ENCODE measurements around the gene NREP.

Gene NREP

DNA sequence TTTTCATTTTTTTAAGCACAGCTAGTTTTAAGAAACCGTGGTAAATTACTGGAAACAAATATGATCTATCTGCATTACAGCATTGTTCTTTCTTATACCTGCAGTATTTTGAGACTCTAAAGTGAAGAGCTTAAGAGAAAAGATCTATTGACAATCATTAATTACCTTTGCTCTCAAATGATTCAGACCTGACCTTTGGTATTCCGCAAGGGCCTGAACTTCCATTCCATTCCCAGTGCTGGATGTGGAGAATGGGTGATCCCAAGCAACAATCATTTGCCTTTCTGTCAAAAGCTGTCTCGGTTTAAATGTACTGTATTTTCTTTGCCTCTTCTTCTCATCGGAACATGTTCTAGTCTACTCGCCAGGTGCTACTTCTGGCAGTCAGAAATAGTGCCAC, 18.9 kb downstream of the NREP start:
- no peak for DNase-seq
- intact Hi-C loops (cut with DNase I; ENCODE audit: low total_unique reads), result loop anchor here (10.0 kb wide), 1 partner anchor 73 kb away; no protein-coding TSS in a partner anchor
- Histone ChIP-seq H3K4me1 (peaks cover 0 to 73% (median 35%) of the 10 kb centered on the region in 4 donors), H3K4me3 (no peak overlapping the region), H3K9me3 (no peaks in the 10 kb centered on the region), H3K27me3 (no peaks in the 10 kb centered on the region), H3K36me3 (no peaks in the 10 kb centered on the region), H3K27ac (peak overlapping the region in 1 of 2 donors; percentile 4)
- TF ChIP-seq, protein P1, sequence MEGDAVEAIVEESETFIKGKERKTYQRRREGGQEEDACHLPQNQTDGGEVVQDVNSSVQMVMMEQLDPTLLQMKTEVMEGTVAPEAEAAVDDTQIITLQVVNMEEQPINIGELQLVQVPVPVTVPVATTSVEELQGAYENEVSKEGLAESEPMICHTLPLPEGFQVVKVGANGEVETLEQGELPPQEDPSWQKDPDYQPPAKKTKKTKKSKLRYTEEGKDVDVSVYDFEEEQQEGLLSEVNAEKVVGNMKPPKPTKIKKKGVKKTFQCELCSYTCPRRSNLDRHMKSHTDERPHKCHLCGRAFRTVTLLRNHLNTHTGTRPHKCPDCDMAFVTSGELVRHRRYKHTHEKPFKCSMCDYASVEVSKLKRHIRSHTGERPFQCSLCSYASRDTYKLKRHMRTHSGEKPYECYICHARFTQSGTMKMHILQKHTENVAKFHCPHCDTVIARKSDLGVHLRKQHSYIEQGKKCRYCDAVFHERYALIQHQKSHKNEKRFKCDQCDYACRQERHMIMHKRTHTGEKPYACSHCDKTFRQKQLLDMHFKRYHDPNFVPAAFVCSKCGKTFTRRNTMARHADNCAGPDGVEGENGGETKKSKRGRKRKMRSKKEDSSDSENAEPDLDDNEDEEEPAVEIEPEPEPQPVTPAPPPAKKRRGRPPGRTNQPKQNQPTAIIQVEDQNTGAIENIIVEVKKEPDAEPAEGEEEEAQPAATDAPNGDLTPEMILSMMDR (IDR thresholded peaks at IDR 0.05), result no peak

DNA sequence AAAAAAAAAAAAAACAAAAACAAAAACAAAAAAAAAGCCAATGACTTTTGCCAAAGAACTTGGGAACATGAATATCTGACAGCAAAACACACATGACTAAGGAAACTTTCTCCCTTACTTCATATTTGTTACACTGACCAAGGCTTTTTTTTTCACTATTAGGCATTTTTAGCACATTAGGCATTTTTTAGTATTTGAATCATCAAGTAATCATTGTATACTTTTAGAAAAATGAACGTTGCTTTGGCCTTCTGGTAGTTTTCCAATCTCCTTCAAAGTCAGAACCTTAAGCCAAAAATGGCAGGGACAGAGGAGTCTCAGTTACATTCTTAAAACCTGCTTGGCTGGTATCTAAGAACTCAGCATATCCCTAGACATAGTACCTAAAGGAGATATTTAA, 19.3 kb downstream of the NREP start:
- intact Hi-C loops (cut with DNase I; ENCODE audit: low total_unique reads), result loop anchor here (10.0 kb wide), 1 partner anchor 73 kb away; no protein-coding TSS in a partner anchor

DNA sequence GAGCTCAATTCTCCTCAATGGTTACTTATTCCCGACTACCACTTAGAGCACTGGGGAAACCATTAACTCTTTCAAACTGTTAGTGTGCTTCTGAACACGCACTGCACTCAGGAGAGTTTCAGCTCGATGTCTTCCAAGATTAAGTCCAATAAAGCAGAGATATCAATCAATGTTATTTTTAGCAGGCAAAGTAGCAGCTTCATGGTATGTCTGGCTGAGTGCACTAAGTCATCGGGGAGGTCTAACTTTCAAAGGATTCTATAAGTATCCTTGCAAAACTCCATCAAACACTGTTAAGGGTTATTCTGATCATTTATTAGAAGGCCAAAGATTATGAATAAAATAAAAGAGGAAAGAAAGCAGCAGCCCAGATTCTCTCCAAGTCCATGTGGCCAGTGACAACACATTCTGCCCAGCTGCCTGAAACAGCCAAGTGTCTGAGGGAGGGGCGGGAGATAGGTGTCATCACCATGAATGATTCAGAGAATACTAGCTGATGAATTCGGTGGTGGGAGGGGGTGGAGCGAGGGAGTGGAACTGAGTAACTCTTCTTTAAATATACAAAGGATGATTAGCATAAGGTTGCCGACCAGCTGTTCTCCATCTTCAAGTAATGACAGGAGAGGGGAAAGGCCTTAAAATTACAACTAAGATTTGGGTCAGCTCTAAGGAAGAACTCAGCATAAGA, 21.3 kb downstream of the NREP start:
- H3K9me3 ChIP-seq, result no peaks in the 10 kb centered on the region
- no peak overlapping the region for H3K27ac ChIP-seq
- peaks cover 0 to 4% (median 0%) of the 10 kb centered on the region in 3 donors for H3K36me3 ChIP-seq
- peak in 1 of 2 donors; percentile 29 for DNase-seq
- TF ChIP-seq, protein P1 (IDR thresholded peaks at IDR 0.05), result no peak
- H3K4me1 ChIP-seq, result peaks cover 0 to 61% (median 23%) of the 10 kb centered on the region in 4 donors
- intact Hi-C loops (cut with DNase I; ENCODE audit: low total_unique reads), result loop anchor here (10.0 kb wide), 1 partner anchor 71 kb away; no protein-coding TSS in a partner anchor
- no peak overlapping the region for H3K4me3 ChIP-seq
- H3K27me3 ChIP-seq, result no peaks in the 10 kb centered on the region

More for the DNA sequence above, 19.3 kb downstream of the NREP start:
- Histone ChIP-seq H3K9me3 (no peaks in the 10 kb centered on the region), H3K27me3 (no peaks in the 10 kb centered on the region), H3K36me3 (no peaks in the 10 kb centered on the region), H3K4me3 (no peak overlapping the region), H3K27ac (peak overlapping the region in 1 of 2 donors; percentile 4), H3K4me1 (peaks cover 0 to 72% (median 31%) of the 10 kb centered on the region in 4 donors)
- TF ChIP-seq, protein P1 (IDR thresholded peaks at IDR 0.05), result no peak
- no peak for DNase-seq

DNA sequence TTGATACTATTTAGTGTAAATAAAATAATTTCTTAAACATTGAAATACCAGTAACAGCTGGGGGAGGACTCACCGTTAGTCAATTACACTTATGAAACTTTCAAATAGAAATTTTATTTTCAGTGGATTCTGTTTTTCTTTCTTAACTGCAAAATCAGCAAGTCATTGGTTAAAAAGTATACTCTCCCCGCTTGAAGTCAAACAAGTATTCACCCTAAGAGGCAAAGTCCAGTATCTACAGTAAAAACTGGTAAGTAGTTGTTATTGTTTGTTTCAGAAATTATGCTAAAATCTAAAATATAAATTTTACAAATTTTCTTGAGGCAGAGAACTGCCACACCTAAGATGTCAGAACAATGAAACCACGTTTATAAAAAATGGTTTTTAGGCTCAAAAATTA, 22.4 kb downstream of the NREP start:
- no peaks in the 10 kb centered on the region for H3K27me3 ChIP-seq
- H3K4me3 ChIP-seq, result no peak overlapping the region
- TF ChIP-seq, protein P1 (IDR thresholded peaks at IDR 0.05), result no peak
- DNase-seq, result no peak
- H3K36me3 ChIP-seq, result peaks cover 0 to 9% (median 0%) of the 10 kb centered on the region in 3 donors
- intact Hi-C loops (cut with DNase I; ENCODE audit: low total_unique reads), result loop anchor here (10.0 kb wide), 1 partner anchor 70 kb away; no protein-coding TSS in a partner anchor
- no peaks in the 10 kb centered on the region for H3K9me3 ChIP-seq
- peak overlapping the region; percentile 58 to 64 for H3K27ac ChIP-seq
- peaks cover 0 to 61% (median 23%) of the 10 kb centered on the region in 4 donors for H3K4me1 ChIP-seq

DNA sequence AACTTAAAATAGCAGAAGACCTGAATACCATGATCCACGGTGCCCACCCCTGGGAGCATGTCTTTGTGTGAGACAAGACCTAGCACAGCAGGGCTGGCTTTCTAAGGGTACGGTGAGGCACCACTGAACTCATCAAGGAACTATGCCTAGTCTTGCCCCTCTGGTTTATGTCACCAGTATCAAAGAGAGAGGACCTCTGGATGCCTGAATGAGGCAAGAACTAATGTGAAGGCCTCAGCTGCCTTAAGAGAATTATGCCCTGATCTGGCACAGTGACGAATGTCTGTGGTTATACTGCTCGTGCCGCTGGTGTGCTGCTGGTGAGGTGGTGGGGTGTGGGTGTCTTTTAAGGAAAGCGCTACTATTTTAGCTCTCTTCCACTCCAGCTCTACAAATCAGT, 23.0 kb downstream of the NREP start:
- no peak for DNase-seq
- H3K27me3 ChIP-seq, result no peaks in the 10 kb centered on the region
- no peaks in the 10 kb centered on the region for H3K9me3 ChIP-seq
- peaks cover 0 to 61% (median 23%) of the 10 kb centered on the region in 4 donors for H3K4me1 ChIP-seq
- intact Hi-C loops (cut with DNase I; ENCODE audit: low total_unique reads), result loop anchor here (10.0 kb wide), 1 partner anchor 69 kb away; no protein-coding TSS in a partner anchor
- peaks cover 0 to 9% (median 4%) of the 10 kb centered on the region in 3 donors for H3K36me3 ChIP-seq
- no peak overlapping the region for H3K4me3 ChIP-seq
- TF ChIP-seq, protein P1 (IDR thresholded peaks at IDR 0.05), result no peak
- H3K27ac ChIP-seq, result peak overlapping the region; percentile 58 to 64
